ENCODE results near the gene SLC8A3. TPM values are rescaled to one million over a fixed set of nuclear protein-coding genes. Genes with fewer than 3 reads are reported as not detected.

Gene SLC8A3
- total RNA-seq, 1 donor from 2014 or later: 0.12 TPM

DNA sequence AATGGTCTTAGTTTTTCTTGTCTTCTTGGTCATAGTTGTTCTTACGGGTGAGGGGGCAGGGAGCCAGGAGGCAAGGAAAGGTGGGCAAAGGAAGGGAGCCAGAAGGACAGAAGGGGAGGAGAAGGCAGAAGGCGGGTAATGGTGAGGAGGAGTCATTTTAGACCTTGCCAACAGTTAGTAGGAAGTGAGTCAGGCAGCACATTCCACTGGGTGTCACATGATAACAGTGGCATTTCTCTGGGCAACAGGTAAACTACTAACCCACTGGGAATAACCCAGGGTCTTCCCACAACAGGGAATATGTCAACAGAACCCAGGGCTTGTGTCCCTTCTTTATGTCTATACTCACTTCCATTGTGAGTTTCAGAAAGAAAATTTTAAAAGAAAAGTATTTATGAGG, 127.6 kb downstream of the SLC8A3 start:
- peak; percentile 43 for DNase-seq (ENCODE audit: low read depth)
- TF ChIP-seq, protein P1, sequence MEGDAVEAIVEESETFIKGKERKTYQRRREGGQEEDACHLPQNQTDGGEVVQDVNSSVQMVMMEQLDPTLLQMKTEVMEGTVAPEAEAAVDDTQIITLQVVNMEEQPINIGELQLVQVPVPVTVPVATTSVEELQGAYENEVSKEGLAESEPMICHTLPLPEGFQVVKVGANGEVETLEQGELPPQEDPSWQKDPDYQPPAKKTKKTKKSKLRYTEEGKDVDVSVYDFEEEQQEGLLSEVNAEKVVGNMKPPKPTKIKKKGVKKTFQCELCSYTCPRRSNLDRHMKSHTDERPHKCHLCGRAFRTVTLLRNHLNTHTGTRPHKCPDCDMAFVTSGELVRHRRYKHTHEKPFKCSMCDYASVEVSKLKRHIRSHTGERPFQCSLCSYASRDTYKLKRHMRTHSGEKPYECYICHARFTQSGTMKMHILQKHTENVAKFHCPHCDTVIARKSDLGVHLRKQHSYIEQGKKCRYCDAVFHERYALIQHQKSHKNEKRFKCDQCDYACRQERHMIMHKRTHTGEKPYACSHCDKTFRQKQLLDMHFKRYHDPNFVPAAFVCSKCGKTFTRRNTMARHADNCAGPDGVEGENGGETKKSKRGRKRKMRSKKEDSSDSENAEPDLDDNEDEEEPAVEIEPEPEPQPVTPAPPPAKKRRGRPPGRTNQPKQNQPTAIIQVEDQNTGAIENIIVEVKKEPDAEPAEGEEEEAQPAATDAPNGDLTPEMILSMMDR (conservative IDR thresholded peaks at IDR 0.05; ENCODE audit: low read depth, low read length): no peak
- no peak overlapping the region for H3K4me3 ChIP-seq (ENCODE audit: low read depth, low read length)

DNA sequence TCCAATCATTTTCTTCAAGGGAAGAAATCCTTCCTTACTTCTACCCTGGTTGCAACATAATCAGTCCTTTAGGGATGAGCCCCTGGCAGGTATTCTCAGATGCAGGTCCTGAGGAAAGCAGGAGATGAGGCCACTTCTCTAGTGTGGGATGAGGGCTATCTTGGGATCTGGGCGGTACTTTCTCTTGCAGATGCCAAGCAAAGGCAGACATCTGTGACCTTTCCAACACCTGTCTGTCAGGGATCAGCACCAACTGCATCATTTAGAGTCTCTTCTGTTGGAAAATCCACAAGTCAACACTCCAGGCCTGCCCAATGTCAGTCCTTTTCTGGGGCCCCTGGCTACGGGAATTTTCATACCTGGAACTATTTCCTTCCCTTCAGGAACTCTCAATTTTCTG, 129.2 kb downstream of the SLC8A3 start:
- no peak overlapping the region for H3K4me3 ChIP-seq (ENCODE audit: low read depth, low read length)
- no peak for DNase-seq (ENCODE audit: low read depth)
- TF ChIP-seq, protein P1 (conservative IDR thresholded peaks at IDR 0.05; ENCODE audit: low read depth, low read length): no peak

DNA sequence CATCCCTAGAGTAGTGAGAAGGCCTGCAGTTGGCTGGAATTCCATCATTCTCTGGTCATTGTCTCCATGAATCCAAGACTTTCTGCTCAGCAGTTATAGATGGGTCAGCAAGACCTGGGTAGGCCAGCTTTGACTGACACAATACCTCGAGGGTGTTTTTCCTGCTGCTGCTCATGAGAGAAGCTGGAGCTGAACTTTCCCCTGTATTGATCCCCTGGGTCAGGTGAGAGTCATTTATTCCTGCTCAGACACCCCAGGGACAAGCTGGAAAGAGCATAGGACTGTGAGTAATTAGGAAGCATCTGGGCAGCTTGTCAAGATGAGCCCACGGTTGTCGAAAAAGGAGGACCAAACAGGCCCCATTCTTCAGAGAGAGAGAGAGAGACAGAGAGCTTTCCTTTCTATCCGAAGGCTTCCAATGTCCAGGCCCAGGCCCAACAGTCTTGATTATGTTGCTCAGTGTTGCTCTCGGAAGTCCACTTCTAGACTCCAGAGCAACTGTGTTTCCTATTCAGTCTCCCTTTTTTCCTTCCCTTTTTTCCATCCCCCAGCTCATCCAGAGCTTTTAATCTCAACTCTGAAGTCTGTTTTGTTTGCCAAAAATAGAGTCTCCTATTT, 131.1 kb downstream of the SLC8A3 start:
- TF ChIP-seq, protein P1 (conservative IDR thresholded peaks at IDR 0.05; ENCODE audit: low read depth, low read length): no peak
- no peak overlapping the region for H3K4me3 ChIP-seq (ENCODE audit: low read depth, low read length)
- no peak for DNase-seq (ENCODE audit: low read depth)

DNA sequence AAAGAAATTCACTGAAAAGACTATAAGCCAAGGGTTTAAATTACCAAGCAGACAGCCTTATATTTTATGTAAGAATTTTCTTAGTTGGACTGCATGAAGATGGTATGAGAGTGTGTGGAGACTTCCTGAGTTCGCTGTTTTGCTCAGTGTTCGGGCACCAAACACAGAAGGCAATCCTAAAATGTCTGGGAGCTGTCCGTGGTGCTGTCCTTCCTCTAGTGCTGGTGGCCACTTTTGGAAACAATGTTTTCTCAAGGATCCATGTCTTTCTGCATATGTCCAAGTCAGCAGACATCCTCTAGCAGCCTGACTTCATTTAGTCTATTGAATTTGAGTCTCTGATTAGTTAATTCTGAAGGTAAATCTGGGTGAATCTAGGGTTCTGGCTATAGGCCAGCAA, 135.8 kb downstream of the SLC8A3 start:
- TF ChIP-seq, protein P1 (conservative IDR thresholded peaks at IDR 0.05; ENCODE audit: low read depth, low read length): no peak
- no peak overlapping the region for H3K4me3 ChIP-seq (ENCODE audit: low read depth, low read length)
- DNase-seq (ENCODE audit: low read depth): no peak

DNA sequence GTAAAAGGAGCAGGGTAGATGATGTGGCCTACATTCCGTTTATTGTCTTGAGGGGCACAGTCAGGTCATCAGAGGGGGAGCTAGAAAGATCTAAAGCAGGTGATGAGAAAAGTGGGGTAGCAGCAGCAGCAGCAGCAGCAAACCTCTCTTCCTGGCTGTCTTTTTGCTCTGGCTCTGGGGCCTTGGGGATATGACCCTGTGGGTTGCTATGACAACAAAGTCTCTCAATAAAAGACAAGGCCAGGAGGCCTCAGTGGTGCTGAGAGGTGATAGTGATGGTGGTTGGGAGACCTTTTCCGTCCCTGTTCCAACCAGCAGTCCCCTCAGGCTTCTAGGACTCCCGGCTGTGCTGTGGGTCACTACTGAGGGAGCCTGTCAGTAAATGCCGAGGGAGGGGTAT, 138.6 kb downstream of the SLC8A3 start:
- TF ChIP-seq, protein P1 (conservative IDR thresholded peaks at IDR 0.05; ENCODE audit: low read depth, low read length): no peak
- H3K4me3 ChIP-seq (ENCODE audit: low read depth, low read length): no peak overlapping the region
- DNase-seq (ENCODE audit: low read depth): no peak

DNA sequence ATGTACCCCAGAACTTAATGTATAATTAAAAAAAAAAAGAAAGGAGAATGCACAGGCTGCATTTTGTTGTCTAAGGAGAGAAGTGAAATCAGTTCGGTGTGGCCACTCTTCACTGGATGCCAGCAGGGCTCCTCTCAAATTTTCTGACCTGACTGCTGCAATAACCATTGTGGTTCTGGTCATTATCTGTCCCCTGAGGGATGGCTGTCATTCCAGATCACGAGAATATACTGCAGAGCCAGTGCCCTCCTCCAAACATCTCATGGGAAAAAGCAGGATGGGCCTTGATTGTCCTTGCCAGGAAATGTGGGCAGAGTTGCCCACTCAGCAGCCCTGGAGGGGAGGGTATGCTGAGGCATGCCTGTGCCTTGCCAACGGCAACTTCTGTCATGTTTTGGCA, 139.1 kb downstream of the SLC8A3 start:
- DNase-seq (ENCODE audit: low read depth): no peak
- no peak overlapping the region for H3K4me3 ChIP-seq (ENCODE audit: low read depth, low read length)
- TF ChIP-seq, protein P1 (conservative IDR thresholded peaks at IDR 0.05; ENCODE audit: low read depth, low read length): no peak

DNA sequence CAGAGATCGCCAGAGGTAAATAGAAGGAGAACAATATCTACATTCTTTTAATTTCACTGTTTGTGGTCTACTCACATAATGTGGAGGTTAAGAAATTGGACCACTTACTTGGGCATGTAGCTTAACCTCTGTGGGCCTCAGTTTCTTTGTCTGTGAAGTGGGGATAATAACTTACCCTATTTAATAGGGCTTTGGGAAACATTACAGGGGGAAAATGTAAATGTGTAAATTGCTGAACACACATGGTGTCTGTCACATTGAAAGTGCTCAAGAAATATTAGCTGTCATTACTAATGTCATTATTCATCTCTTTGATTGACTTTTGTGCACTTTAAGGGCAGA, 140.5 kb downstream of the SLC8A3 start:
- no peak for DNase-seq (ENCODE audit: low read depth)
- TF ChIP-seq, protein P1 (conservative IDR thresholded peaks at IDR 0.05; ENCODE audit: low read depth, low read length): no peak

More for the DNA sequence above, 140.5 kb downstream of the SLC8A3 start:
- H3K4me3 ChIP-seq (ENCODE audit: low read depth, low read length): no peak overlapping the region
